Osteocyte (in vitro differentiated cells): Measurements from ENCODE around the gene CSF2RB. TPM values are rescaled to one million over a fixed set of nuclear protein-coding genes. Genes with fewer than 3 reads are reported as not detected.

ENCODE experiments used
- DNase-seq: peaks from one replicate; pipeline ENCODE4 v3.0.0; 2021; ENCODE audit warnings: mixed read lengths; ENCODE audit not compliant: unreplicated experiment; ENCODE audit errors: extremely low spot score
- H3K27ac Mint-ChIP-seq: one replicate; pipeline ENCODE4 v1.8.0; 2021; ENCODE audit warnings: mild to moderate bottlenecking, mixed read lengths; ENCODE audit not compliant: unreplicated experiment
- H3K27me3 Mint-ChIP-seq: one replicate; pipeline ENCODE4 v1.8.0; 2021; ENCODE audit warnings: mixed read lengths; ENCODE audit not compliant: unreplicated experiment
- H3K36me3 Mint-ChIP-seq: one replicate; pipeline ENCODE4 v1.8.0; 2021; ENCODE audit warnings: mixed read lengths; ENCODE audit not compliant: unreplicated experiment
- H3K4me1 Mint-ChIP-seq: one replicate; pipeline ENCODE4 v1.8.0; 2021; ENCODE audit warnings: mixed read lengths; ENCODE audit not compliant: unreplicated experiment
- H3K4me3 Mint-ChIP-seq: one replicate; pipeline ENCODE4 v1.8.0; 2021; ENCODE audit warnings: mild to moderate bottlenecking, moderate library complexity, mixed read lengths; ENCODE audit not compliant: unreplicated experiment
- H3K9me3 Mint-ChIP-seq: one replicate; pipeline ENCODE4 v1.8.0; 2021; ENCODE audit warnings: mixed read lengths; ENCODE audit not compliant: unreplicated experiment
- CTCF ChIP-seq: fragments of 200-600 bp; sonication (generic); IDR thresholded peaks from 2 replicates; pipeline ENCODE4 v1.5.0; 2021; ENCODE audit warnings: antibody characterized with exemption, mild to moderate bottlenecking, moderate library complexity
- total RNA-seq: library from RNA; stranded (reverse); gene quantifications from 2 replicates; pipeline ENCODE4 v1.2.1, GENCODE V29; 2021

The CSF2RB gene
- total RNA-seq, 1 donor from 2014 or later, result not detected

DNA sequence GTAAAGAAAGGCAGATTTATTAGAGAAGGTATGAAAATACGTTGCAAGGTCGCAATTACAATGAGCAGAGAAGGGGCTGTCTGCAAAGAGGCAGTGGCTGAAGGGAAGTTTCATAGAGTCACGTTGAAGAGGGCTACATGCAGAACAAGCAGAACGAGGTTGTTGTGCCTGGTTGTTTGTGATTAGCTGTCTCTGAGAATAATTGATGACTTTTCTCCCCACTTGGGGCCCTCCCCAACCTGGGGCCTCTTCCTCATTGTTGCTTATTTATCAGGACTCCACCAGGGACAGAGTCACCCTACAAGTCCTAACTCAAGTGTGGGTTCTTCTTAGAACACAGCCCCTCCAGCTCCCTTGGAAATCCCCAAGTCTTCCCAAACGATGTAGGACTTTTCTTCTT lies 29.1 kb downstream of the CSF2RB start:
- no peaks in the 10 kb centered on the region for H3K9me3 Mint-ChIP-seq
- DNase-seq, result no peak
- no peak overlapping the region for H3K27ac Mint-ChIP-seq
- H3K36me3 Mint-ChIP-seq, result no peaks in the 10 kb centered on the region
- H3K4me3 Mint-ChIP-seq, result no peak overlapping the region
- peaks cover 36% of the 10 kb centered on the region for H3K27me3 Mint-ChIP-seq
- H3K4me1 Mint-ChIP-seq, result peaks cover 2% of the 10 kb centered on the region
- TF ChIP-seq CTCF, result no peak

GRCh38 chr22:36946421-36947158 lies 33.2 kb downstream of the CSF2RB start:
- no peak for DNase-seq
- TF ChIP-seq CTCF, result no peak
- H3K27me3 Mint-ChIP-seq, result peaks cover 28% of the 10 kb centered on the region
- H3K4me3 Mint-ChIP-seq, result no peak overlapping the region
- no peaks in the 10 kb centered on the region for H3K36me3 Mint-ChIP-seq
- H3K27ac Mint-ChIP-seq, result no peak overlapping the region
- H3K9me3 Mint-ChIP-seq, result no peaks in the 10 kb centered on the region
- H3K4me1 Mint-ChIP-seq, result peaks cover 2% of the 10 kb centered on the region

DNA sequence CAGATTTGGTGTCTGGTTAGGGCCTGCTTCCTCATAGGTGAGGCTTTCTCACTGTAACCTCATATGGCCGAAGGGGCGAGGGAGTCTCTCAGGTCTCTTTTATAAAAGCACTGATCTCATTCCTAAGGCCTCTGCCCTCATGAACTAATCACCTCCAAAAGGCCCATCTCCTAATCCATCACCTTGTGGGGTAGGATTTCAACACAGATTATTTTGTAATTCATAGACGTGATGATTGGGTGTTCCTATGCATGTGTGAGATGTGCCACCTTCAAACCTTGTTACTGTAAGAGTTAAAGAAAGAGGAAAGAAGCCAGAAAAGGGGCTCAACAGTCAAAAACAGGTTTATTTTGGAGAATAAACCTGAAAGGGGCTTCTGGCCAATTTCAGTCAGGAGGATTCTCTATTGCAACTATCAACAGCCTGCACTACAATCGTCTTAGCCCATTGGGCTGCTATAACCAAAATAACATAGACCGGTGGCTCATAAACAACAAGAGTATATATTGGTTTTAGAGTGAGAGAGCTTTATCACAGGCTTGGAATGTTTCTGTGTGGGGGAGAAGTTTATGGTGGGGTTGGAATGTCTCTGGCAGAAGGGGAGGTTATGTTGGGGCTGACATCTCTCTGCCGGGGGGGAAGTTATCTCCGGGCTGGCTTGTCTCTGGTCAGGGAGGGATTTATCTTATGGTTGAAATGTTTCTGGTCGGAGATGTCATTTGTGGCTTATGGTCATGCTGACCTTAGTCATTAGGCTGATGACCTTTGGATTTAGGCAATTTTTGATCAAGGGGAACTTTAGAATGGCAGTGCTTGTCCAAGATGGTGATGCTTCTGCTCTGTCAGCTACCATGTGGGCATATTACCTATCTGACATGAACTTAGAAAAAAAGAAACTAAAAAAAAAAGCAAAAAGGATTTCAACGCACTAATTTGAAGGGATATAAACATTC lies 35.1 kb downstream of the CSF2RB start:
- Mint-ChIP-seq H3K4me3 (no peak overlapping the region), H3K9me3 (no peaks in the 10 kb centered on the region), H3K4me1 (peaks cover 2% of the 10 kb centered on the region), H3K27me3 (peaks cover 20% of the 10 kb centered on the region), H3K27ac (no peak overlapping the region), H3K36me3 (no peaks in the 10 kb centered on the region)
- TF ChIP-seq CTCF, result no peak
- DNase-seq, result no peak

- TF ChIP-seq CTCF, result no peak
- peaks cover 2% of the 10 kb centered on the region for H3K4me1 Mint-ChIP-seq
These were observed 37.6 kb downstream of the CSF2RB start for GRCh38 chr22:36950797-36951590.

More at GRCh38 chr22:36950797-36951590, 37.6 kb downstream of the CSF2RB start:
- no peaks in the 10 kb centered on the region for H3K36me3 Mint-ChIP-seq
- H3K27ac Mint-ChIP-seq, result no peak overlapping the region
- peaks cover 17% of the 10 kb centered on the region for H3K27me3 Mint-ChIP-seq
- no peak for DNase-seq
- no peaks in the 10 kb centered on the region for H3K9me3 Mint-ChIP-seq
- no peak overlapping the region for H3K4me3 Mint-ChIP-seq
